ENCODE results near the gene CLCNKA.

DNA sequence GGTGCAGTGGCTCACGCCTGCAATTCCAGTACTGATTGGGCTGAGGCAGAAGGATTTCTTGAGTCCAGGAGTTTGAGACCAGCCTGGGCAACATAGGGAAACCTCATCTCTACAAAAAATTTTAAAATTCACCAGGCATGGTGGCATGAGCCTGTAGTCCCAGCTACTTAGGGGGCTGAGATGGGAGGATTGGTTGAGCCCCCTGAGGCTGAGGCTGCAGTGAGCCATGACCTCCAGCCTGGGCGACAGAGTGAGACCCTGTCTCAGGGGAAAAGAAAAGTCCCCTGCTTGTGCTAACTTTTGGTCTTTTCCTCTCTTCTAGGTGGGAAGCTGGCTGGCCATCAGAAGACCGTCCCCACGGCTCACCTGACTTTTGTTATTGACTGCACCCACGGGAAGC is 16.2 kb upstream of the CLCNKA start:
- TF ChIP-seq EZH2phosphoT487 (IDR thresholded peaks at IDR 0.05; ENCODE audit: low read length): no peak
- TF ChIP-seq, protein P1, sequence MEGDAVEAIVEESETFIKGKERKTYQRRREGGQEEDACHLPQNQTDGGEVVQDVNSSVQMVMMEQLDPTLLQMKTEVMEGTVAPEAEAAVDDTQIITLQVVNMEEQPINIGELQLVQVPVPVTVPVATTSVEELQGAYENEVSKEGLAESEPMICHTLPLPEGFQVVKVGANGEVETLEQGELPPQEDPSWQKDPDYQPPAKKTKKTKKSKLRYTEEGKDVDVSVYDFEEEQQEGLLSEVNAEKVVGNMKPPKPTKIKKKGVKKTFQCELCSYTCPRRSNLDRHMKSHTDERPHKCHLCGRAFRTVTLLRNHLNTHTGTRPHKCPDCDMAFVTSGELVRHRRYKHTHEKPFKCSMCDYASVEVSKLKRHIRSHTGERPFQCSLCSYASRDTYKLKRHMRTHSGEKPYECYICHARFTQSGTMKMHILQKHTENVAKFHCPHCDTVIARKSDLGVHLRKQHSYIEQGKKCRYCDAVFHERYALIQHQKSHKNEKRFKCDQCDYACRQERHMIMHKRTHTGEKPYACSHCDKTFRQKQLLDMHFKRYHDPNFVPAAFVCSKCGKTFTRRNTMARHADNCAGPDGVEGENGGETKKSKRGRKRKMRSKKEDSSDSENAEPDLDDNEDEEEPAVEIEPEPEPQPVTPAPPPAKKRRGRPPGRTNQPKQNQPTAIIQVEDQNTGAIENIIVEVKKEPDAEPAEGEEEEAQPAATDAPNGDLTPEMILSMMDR (IDR thresholded peaks at IDR 0.05; ENCODE audit: low read length): no peak
